Mesodermal cell (in vitro differentiated cells): ENCODE measurements around the gene RFNG.
"Not testable (repeated sequence)": the region's sequence is repeated elsewhere in the genome, so short reads cannot be mapped to it uniquely, and the experiment has no call there.

Experiments used
- H3K27ac ChIP-seq: 2 replicates; pipeline ENCODE4 v1.7.0; 2013; ENCODE audit warnings: mild to moderate bottlenecking, low read depth, low read length, moderate library complexity; ENCODE audit not compliant: severe bottlenecking
- H3K36me3 ChIP-seq: 2 replicates; pipeline ENCODE4 v1.7.1; 2013; ENCODE audit warnings: mild to moderate bottlenecking, low read length, moderate library complexity; ENCODE audit not compliant: control insufficient read depth, insufficient read depth
- H3K4me1 ChIP-seq: one replicate; pipeline ENCODE4 v1.7.1; 2013; ENCODE audit warnings: mild to moderate bottlenecking, low read length; ENCODE audit not compliant: insufficient read depth, control insufficient read depth, poor library complexity, severe bottlenecking
- H3K4me3 ChIP-seq: 2 replicates; pipeline ENCODE4 v1.7.0; 2013; ENCODE audit warnings: low read length, control low read depth, mild to moderate bottlenecking; ENCODE audit not compliant: insufficient read depth, poor library complexity, severe bottlenecking; ENCODE audit errors: extremely low read depth
- H3K9me3 ChIP-seq: 2 replicates; pipeline ENCODE4 v1.7.1; 2013; ENCODE audit warnings: mild to moderate bottlenecking, low read length, moderate library complexity; ENCODE audit not compliant: control insufficient read depth
- WGBS, 2 experiments: methylation state at CpG; one replicate each; pipeline ENCODE4 v1.1.5; 2013; ENCODE audit warnings: missing lambda C conversion rate in 2 of 2; ENCODE audit not compliant: insufficient coverage in 2 of 2; 5-methylcytosine and 5-hydroxymethylcytosine counted together

The RFNG gene

GRCh38 chr17:82048571-82048971 is 3.0 kb downstream of the RFNG start:
- 94 to 96% methylated on average over 20 of the region's 20 CpGs for WGBS, 2 experiments
- H3K4me1 ChIP-seq, result no peaks in the 10 kb centered on the region

GRCh38 chr17:82047914-82048570 is 3.6 kb downstream of the RFNG start:
- Histone ChIP-seq H3K9me3 (no peaks in the 10 kb centered on the region), H3K4me1 (no peaks in the 10 kb centered on the region), H3K4me3 (no peak overlapping the region), H3K36me3 (peaks cover 32% of the 10 kb centered on the region), H3K27ac (no peak overlapping the region)
- WGBS, 2 experiments, result 91 to 93% methylated on average over 21 to 23 of the region's 25 CpGs

More at GRCh38 chr17:82048571-82048971, 3.0 kb downstream of the RFNG start:
- no peaks in the 10 kb centered on the region for H3K9me3 ChIP-seq
- no peak overlapping the region for H3K4me3 ChIP-seq
- peaks cover 37% of the 10 kb centered on the region for H3K36me3 ChIP-seq
- no peak overlapping the region for H3K27ac ChIP-seq

GRCh38 chr17:82047379-82047778 is 4.2 kb downstream of the RFNG start:
- no peak overlapping the region for H3K4me3 ChIP-seq

GRCh38 chr17:82046903-82047302 is 4.7 kb downstream of the RFNG start:
- no peak overlapping the region for H3K4me3 ChIP-seq
- no peaks in the 10 kb centered on the region for H3K4me1 ChIP-seq
- H3K36me3 ChIP-seq, result peaks cover 31% of the 10 kb centered on the region
- WGBS, 2 experiments, result 94 to 96% methylated on average over 21 of the region's 21 CpGs
- no peak overlapping the region for H3K27ac ChIP-seq
- no peaks in the 10 kb centered on the region for H3K9me3 ChIP-seq

More at GRCh38 chr17:82047379-82047778, 4.2 kb downstream of the RFNG start:
- 91 to 98% methylated on average over 18 to 23 of the region's 24 CpGs for WGBS, 2 experiments
- Histone ChIP-seq H3K27ac (no peak overlapping the region), H3K36me3 (peaks cover 31% of the 10 kb centered on the region), H3K9me3 (no peaks in the 10 kb centered on the region), H3K4me1 (no peaks in the 10 kb centered on the region)

- H3K27ac ChIP-seq, result no peak overlapping the region
- peaks cover 31% of the 10 kb centered on the region for H3K36me3 ChIP-seq
- H3K9me3 ChIP-seq, result no peaks in the 10 kb centered on the region
- H3K4me3 ChIP-seq, result no peak overlapping the region
- WGBS, 2 experiments, result 88 to 98% methylated on average over 8 to 14 of the region's 14 CpGs
- no peaks in the 10 kb centered on the region for H3K4me1 ChIP-seq
Observed at GRCh38 chr17:82045936-82046484, 5.6 kb downstream of the RFNG start.

GRCh38 chr17:82043507-82043906 is 8.1 kb downstream of the RFNG start:
- H3K4me3 ChIP-seq, result no peak overlapping the region

GRCh38 chr17:82042649-82043048 is 9.0 kb downstream of the RFNG start:
- 94 to 95% methylated on average over 9 of the region's 9 CpGs for WGBS, 2 experiments
- Histone ChIP-seq H3K27ac (no peak overlapping the region), H3K4me3 (no peak overlapping the region), H3K4me1 (peaks cover 3% of the 10 kb centered on the region), H3K9me3 (no peaks in the 10 kb centered on the region), H3K36me3 (peaks cover 4% of the 10 kb centered on the region)

More at GRCh38 chr17:82043507-82043906, 8.1 kb downstream of the RFNG start:
- peaks cover 12% of the 10 kb centered on the region for H3K36me3 ChIP-seq
- H3K9me3 ChIP-seq, result no peaks in the 10 kb centered on the region
- no peaks in the 10 kb centered on the region for H3K4me1 ChIP-seq
- WGBS, 2 experiments, result 77 to 85% methylated on average over 14 to 15 of the region's 16 CpGs
- no peak overlapping the region for H3K27ac ChIP-seq

GRCh38 chr17:82041144-82041814 is 10.3 kb downstream of the RFNG start:
- H3K9me3 ChIP-seq, result no peaks in the 10 kb centered on the region
- WGBS, 2 experiments, result 81 to 84% methylated on average over 5 to 14 of the region's 17 CpGs

GRCh38 chr17:82039695-82040299 is 11.8 kb downstream of the RFNG start:
- Histone ChIP-seq H3K36me3 (peaks cover 7% of the 10 kb centered on the region), H3K9me3 (no peaks in the 10 kb centered on the region), H3K27ac (no peak overlapping the region), H3K4me3 (no peak overlapping the region), H3K4me1 (peaks cover 9% of the 10 kb centered on the region)
- 93% methylated on average over 5 to 8 of the region's 8 CpGs for WGBS, 2 experiments

More at GRCh38 chr17:82041144-82041814, 10.3 kb downstream of the RFNG start:
- H3K27ac ChIP-seq, result no peak overlapping the region
- no peak overlapping the region for H3K4me3 ChIP-seq
- H3K4me1 ChIP-seq, result peaks cover 9% of the 10 kb centered on the region
- H3K36me3 ChIP-seq, result peaks cover 2% of the 10 kb centered on the region

- 94 to 98% methylated on average over 9 to 12 of the region's 16 CpGs for WGBS, 2 experiments
- H3K27ac ChIP-seq, H3K9me3 ChIP-seq, H3K4me1 ChIP-seq, H3K4me3 ChIP-seq: not testable (repeated sequence)
- peaks cover 13% of the 10 kb centered on the region for H3K36me3 ChIP-seq
Observed at GRCh38 chr17:82038796-82039409, 12.7 kb downstream of the RFNG start.
